GM23338 (cell line): ENCODE data around the gene AOC1.

Experiments used
- CREB1 ChIP-seq: fragments of 250-450 bp; sonication (Bioruptor Pico); IDR thresholded peaks from 2 replicates; pipeline ENCODE4 v1.5.0; 2020; ENCODE audit warnings: low read depth, mild to moderate bottlenecking, moderate library complexity
- CTCF ChIP-seq, 2 experiments: fragments of 200-600 bp in 1 of 2; sonication (generic) in 1 of 2; conservative IDR thresholded peaks; 2 replicates each; pipeline versions ENCODE4 v1.5.1 to v1.6.1; 2016 to 2017; ENCODE audit warnings: antibody characterized with exemption in 2 of 2, low read depth in 2 of 2, mild to moderate bottlenecking in 2 of 2, moderate library complexity in 1 of 2
- EZH2 ChIP-seq: fragments of 200-600 bp; sonication (generic); IDR thresholded peaks from one replicate; pipeline ENCODE4 v1.8.0; 2017; ENCODE audit warnings: antibody characterized with exemption, mild to moderate bottlenecking, low read depth; ENCODE audit not compliant: unreplicated experiment
- EZH2phosphoT487 ChIP-seq: fragments of 200-600 bp; sonication (generic); IDR thresholded peaks from one replicate; pipeline ENCODE4 v1.8.1; 2018; ENCODE audit warnings: antibody characterized with exemption; ENCODE audit not compliant: unreplicated experiment
- JUNB ChIP-seq: IDR thresholded peaks from one replicate; pipeline ENCODE4 v1.6.1; 2016; ENCODE audit warnings: antibody characterized with exemption; ENCODE audit not compliant: unreplicated experiment
- POLR2AphosphoS5 ChIP-seq: IDR thresholded peaks from 2 replicates; pipeline ENCODE4 v1.6.1; 2016; ENCODE audit warnings: antibody characterized with exemption, low read depth
- REST ChIP-seq: IDR thresholded peaks from one replicate; pipeline ENCODE4 v1.6.1; 2018; ENCODE audit warnings: antibody characterized with exemption; ENCODE audit not compliant: unreplicated experiment

DNA sequence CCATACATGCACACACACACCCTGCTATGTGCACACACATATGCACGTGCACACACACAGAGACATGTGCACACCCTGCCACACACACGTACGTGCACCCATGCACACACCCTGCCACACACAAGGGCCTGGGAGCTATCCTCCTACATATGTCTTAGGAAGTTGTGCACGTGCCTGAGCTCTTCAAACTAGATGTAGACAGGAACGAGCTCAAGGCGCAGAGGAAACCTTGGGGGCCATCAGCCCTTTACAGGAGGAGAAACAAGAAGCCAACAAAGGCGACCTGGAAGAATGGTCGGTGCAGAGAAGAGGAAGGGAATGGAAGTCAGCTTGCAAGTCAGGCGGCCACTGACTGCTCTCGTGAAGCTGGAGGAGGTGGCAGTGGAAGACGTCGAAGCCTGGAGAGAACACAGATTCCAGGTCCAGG, 58.7 kb downstream of the AOC1 start:
- TF ChIP-seq CTCF (conservative IDR thresholded peaks at IDR 0.05; ENCODE audit: low read depth in 2 of 2), result no peak
- TF ChIP-seq REST, result no peak
- no peak for TF ChIP-seq POLR2AphosphoS5
- TF ChIP-seq EZH2, result no peak
- no peak for TF ChIP-seq EZH2phosphoT487
- no peak for TF ChIP-seq JUNB
- no peak for TF ChIP-seq CREB1 (CRISPR knock-in tag)
